Measurements from ENCODE around the gene UNC13B.

The UNC13B gene

DNA sequence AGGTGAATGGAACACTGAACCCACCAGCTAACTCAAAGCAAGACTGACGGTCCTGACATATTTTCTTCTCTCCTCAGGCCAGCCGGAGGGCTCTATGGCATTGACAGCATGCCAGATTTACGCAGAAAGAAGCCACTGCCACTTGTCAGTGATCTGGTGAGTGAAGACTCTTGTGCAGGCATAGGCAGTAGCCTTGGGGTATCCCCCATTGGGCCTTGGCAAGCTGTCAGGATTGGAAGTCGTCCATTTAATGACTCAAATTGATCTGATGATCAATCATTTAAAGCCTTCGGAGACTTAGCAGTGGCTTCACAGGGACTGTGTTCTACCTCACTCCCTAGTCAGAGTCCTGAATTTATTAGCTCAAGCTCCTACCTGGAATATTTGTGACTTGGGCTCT is 208.4 kb downstream of the UNC13B start:
- Histone ChIP-seq H3K4me3 (ENCODE audit: low read depth, low read length) (no peak overlapping the region), H3K4me1 (ENCODE audit: control insufficient read depth, insufficient read depth, low read length, unreplicated experiment) (peaks cover 20% of the 10 kb centered on the region), H3K27ac (ENCODE audit: low read depth, low read length) (no peak overlapping the region), H3K36me3 (ENCODE audit: insufficient read depth, low read length) (no peaks in the 10 kb centered on the region), H3K79me2 (ENCODE audit: control insufficient read depth, insufficient read depth, low read length, unreplicated experiment) (no peaks in the 10 kb centered on the region), H2AFZ (ENCODE audit: low read length, unreplicated experiment) (no peak overlapping the region), H3K27me3 (ENCODE audit: insufficient read depth, low read length) (no peaks in the 10 kb centered on the region)

DNA sequence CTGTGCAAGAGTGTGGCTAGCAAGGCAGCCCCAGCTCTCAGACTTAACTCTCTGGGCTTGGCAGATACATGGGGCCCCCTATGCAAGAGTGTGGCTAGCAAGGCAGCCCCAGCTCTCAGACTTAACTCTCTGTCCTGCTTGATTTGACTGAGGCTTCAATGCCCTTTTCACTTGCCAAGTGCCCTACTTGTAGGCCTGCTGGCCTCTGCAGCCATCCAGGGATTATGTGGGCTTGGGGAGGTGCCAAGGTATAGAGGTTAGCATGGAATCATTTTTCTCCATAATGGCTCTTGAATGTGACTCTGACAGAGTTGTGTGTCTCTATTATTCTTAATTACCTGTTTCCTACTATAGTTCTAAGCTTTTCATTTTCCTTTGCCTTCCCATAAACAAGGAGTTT is 212.6 kb downstream of the UNC13B start:
- Histone ChIP-seq H3K36me3 (ENCODE audit: insufficient read depth, low read length) (no peaks in the 10 kb centered on the region), H3K4me1 (ENCODE audit: control insufficient read depth, insufficient read depth, low read length, unreplicated experiment) (no peaks in the 10 kb centered on the region), H3K79me2 (ENCODE audit: control insufficient read depth, insufficient read depth, low read length, unreplicated experiment) (no peaks in the 10 kb centered on the region), H3K27me3 (ENCODE audit: insufficient read depth, low read length) (no peaks in the 10 kb centered on the region), H3K4me3 (ENCODE audit: low read depth, low read length) (no peak overlapping the region), H2AFZ (ENCODE audit: low read length, unreplicated experiment) (no peak overlapping the region), H3K27ac (ENCODE audit: low read depth, low read length) (no peak overlapping the region)

DNA sequence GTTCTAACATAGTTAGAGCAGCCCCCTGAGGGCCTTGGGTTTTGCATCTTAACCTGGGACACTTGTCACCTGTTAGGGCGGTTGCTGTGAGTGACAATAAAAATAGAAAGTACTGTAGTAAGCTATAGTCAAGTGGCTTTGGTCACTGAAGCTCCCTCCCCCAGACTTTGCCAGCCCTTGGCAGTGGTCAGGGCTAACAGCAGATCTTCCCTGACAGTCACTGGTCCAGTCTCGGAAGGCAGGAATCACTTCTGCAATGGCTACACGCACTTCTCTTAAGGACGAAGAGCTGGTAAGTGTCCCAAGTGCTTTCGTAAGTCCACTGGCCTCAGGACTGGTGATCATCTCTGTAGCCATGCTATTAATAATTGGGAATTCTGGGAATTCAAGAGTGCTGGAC is 213.1 kb downstream of the UNC13B start:
- no peaks in the 10 kb centered on the region for H3K27me3 ChIP-seq (ENCODE audit: insufficient read depth, low read length)
- no peak overlapping the region for H2AFZ ChIP-seq (ENCODE audit: low read length, unreplicated experiment)
- no peaks in the 10 kb centered on the region for H3K4me1 ChIP-seq (ENCODE audit: control insufficient read depth, insufficient read depth, low read length, unreplicated experiment)
- no peak overlapping the region for H3K27ac ChIP-seq (ENCODE audit: low read depth, low read length)
- no peak overlapping the region for H3K4me3 ChIP-seq (ENCODE audit: low read depth, low read length)
- no peaks in the 10 kb centered on the region for H3K36me3 ChIP-seq (ENCODE audit: insufficient read depth, low read length)
- no peaks in the 10 kb centered on the region for H3K79me2 ChIP-seq (ENCODE audit: control insufficient read depth, insufficient read depth, low read length, unreplicated experiment)

DNA sequence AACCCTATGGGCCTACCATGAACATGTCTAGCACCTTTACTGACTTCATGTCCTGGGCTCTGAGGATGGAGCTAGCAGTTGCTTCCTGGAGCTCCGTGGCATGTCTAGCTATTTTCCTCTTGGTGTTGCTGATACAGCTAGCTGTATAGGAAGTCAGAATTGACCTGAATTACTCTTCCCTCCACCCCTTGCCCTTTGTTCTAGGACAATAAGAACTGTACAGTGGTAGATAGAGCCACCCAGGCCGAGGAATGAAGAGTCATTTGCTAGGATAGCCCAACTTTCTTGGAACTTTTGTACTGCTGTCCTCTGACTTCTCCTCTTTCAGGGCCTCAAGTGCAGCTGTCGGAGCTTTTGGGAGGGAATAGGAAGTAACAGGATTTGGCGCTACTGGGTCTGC is 218.2 kb downstream of the UNC13B start:
- Histone ChIP-seq H2AFZ (ENCODE audit: low read length, unreplicated experiment) (no peak overlapping the region), H3K27ac (ENCODE audit: low read depth, low read length) (no peak overlapping the region), H3K4me3 (ENCODE audit: low read depth, low read length) (no peak overlapping the region)

DNA sequence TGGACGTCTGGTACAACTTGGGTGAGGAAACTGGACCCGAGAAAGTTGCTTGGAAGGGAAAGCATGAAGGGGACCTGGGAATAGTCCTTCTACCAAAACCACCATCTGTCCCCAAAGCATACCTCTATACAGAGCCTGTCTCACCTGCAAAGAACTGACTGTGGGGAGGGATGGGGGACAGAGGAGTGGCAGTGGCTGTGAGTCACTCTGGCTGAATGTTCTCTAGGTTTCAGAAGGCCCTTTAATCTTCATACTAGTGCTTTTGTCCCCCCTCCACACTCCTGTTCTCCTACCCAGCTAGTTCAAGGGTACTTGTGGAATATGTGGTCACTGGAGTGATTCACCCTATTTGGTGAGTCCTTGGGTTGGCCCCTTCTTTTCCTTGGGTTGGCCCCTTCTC is 218.8 kb downstream of the UNC13B start:
- Histone ChIP-seq H3K4me1 (ENCODE audit: control insufficient read depth, insufficient read depth, low read length, unreplicated experiment) (no peaks in the 10 kb centered on the region), H3K27me3 (ENCODE audit: insufficient read depth, low read length) (no peaks in the 10 kb centered on the region), H3K36me3 (ENCODE audit: insufficient read depth, low read length) (no peaks in the 10 kb centered on the region), H3K79me2 (ENCODE audit: control insufficient read depth, insufficient read depth, low read length, unreplicated experiment) (no peaks in the 10 kb centered on the region), H2AFZ (ENCODE audit: low read length, unreplicated experiment) (no peak overlapping the region), H3K27ac (ENCODE audit: low read depth, low read length) (no peak overlapping the region), H3K4me3 (ENCODE audit: low read depth, low read length) (no peak overlapping the region)

More for the DNA sequence above, 218.2 kb downstream of the UNC13B start:
- no peaks in the 10 kb centered on the region for H3K4me1 ChIP-seq (ENCODE audit: control insufficient read depth, insufficient read depth, low read length, unreplicated experiment)
- no peaks in the 10 kb centered on the region for H3K27me3 ChIP-seq (ENCODE audit: insufficient read depth, low read length)
- no peaks in the 10 kb centered on the region for H3K36me3 ChIP-seq (ENCODE audit: insufficient read depth, low read length)
- no peaks in the 10 kb centered on the region for H3K79me2 ChIP-seq (ENCODE audit: control insufficient read depth, insufficient read depth, low read length, unreplicated experiment)

DNA sequence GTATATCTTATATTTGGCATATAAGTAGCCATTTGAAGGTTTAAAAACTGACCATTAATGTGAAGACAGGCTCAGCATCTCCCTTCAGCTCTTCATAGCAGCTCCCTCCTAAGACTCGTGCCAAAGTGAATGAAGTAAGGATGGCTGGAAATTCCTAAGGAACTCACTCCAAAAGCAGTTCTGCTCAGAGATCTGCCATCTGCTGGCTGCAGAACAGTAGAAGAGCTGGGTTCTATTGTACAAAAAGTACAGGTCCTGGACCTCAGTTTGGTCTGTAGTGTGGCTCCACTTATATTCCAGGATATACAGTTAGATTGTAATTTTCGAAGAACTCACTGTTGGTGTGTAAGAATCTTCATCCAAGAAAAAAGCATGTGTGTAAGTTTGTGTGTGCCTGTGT is 223.2 kb downstream of the UNC13B start:
- no peaks in the 10 kb centered on the region for H3K79me2 ChIP-seq (ENCODE audit: control insufficient read depth, insufficient read depth, low read length, unreplicated experiment)
- H3K27me3 ChIP-seq (ENCODE audit: insufficient read depth, low read length) = no peaks in the 10 kb centered on the region
- H3K27ac ChIP-seq (ENCODE audit: low read depth, low read length) = no peak overlapping the region
- H3K4me1 ChIP-seq (ENCODE audit: control insufficient read depth, insufficient read depth, low read length, unreplicated experiment) = no peaks in the 10 kb centered on the region
- H3K36me3 ChIP-seq (ENCODE audit: insufficient read depth, low read length) = no peaks in the 10 kb centered on the region
- H3K4me3 ChIP-seq (ENCODE audit: low read depth, low read length) = no peak overlapping the region
- H2AFZ ChIP-seq (ENCODE audit: low read length, unreplicated experiment) = no peak overlapping the region

GRCh38 chr9:35395076-35395705 is 233.4 kb downstream of the UNC13B start:
- Histone ChIP-seq H2AFZ (ENCODE audit: low read length, unreplicated experiment) (no peak overlapping the region), H3K27me3 (ENCODE audit: insufficient read depth, low read length) (no peaks in the 10 kb centered on the region), H3K4me1 (ENCODE audit: control insufficient read depth, insufficient read depth, low read length, unreplicated experiment) (no peaks in the 10 kb centered on the region), H3K27ac (ENCODE audit: low read depth, low read length) (no peak overlapping the region), H3K79me2 (ENCODE audit: control insufficient read depth, insufficient read depth, low read length, unreplicated experiment) (no peaks in the 10 kb centered on the region), H3K4me3 (ENCODE audit: low read depth, low read length) (no peak overlapping the region), H3K36me3 (ENCODE audit: insufficient read depth, low read length) (no peaks in the 10 kb centered on the region; the same call in 1 of the 2 replicates)

- Histone ChIP-seq H3K27me3 (ENCODE audit: insufficient read depth, low read length) (no peaks in the 10 kb centered on the region), H3K79me2 (ENCODE audit: control insufficient read depth, insufficient read depth, low read length, unreplicated experiment) (no peaks in the 10 kb centered on the region), H2AFZ (ENCODE audit: low read length, unreplicated experiment) (no peak overlapping the region), H3K4me3 (ENCODE audit: low read depth, low read length) (no peak overlapping the region), H3K36me3 (ENCODE audit: insufficient read depth, low read length) (no peaks in the 10 kb centered on the region), H3K4me1 (ENCODE audit: control insufficient read depth, insufficient read depth, low read length, unreplicated experiment) (no peaks in the 10 kb centered on the region), H3K27ac (ENCODE audit: low read depth, low read length) (no peak overlapping the region)
Measured at GRCh38 chr9:35395706-35396101, 233.9 kb downstream of the UNC13B start.

DNA sequence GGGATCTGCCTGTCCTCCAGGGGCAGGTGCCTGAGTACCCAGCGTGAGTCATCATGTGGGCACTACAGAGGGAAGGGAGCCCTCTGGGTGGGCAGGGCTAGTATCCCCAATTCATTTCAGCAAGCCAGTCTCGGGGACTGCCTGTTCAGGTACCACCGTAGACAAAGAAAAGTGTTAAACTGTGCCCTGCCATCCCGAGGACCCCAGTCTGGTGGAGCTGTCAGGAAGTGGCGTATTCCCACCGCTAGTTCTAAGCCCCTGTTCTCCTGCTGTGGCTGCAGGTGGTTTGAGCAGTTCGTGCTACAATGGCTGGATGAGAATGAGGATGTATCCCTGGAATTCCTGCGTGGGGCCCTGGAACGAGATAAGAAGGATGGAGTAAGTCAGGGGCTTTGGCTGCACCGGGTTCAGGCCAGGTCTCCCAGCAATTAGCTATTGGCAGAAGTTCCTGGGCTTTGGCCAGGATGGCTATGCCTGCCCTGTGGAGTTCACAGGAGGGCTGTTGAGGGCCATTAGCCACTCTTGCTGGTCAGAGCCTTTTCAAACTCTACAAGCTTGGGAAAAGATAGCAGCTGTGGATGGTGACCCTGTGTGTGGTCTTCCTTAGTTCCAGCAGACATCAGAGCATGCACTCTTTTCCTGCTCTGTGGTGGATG is 234.9 kb downstream of the UNC13B start:
- Histone ChIP-seq H3K79me2 (ENCODE audit: control insufficient read depth, insufficient read depth, low read length, unreplicated experiment) (no peaks in the 10 kb centered on the region), H3K4me3 (ENCODE audit: low read depth, low read length) (no peak overlapping the region), H3K27ac (ENCODE audit: low read depth, low read length) (no peak overlapping the region), H3K27me3 (ENCODE audit: insufficient read depth, low read length) (no peaks in the 10 kb centered on the region), H3K36me3 (ENCODE audit: insufficient read depth, low read length) (no peaks in the 10 kb centered on the region), H3K4me1 (ENCODE audit: control insufficient read depth, insufficient read depth, low read length, unreplicated experiment) (no peaks in the 10 kb centered on the region), H2AFZ (ENCODE audit: low read length, unreplicated experiment) (no peak overlapping the region)

GRCh38 chr9:35397216-35397698 is 235.4 kb downstream of the UNC13B start:
- no peaks in the 10 kb centered on the region for H3K27me3 ChIP-seq (ENCODE audit: insufficient read depth, low read length)
- no peaks in the 10 kb centered on the region for H3K4me1 ChIP-seq (ENCODE audit: control insufficient read depth, insufficient read depth, low read length, unreplicated experiment)
- H3K27ac ChIP-seq (ENCODE audit: low read depth, low read length) = no peak overlapping the region
- no peak overlapping the region for H3K4me3 ChIP-seq (ENCODE audit: low read depth, low read length)
- no peaks in the 10 kb centered on the region for H3K79me2 ChIP-seq (ENCODE audit: control insufficient read depth, insufficient read depth, low read length, unreplicated experiment)
- H2AFZ ChIP-seq (ENCODE audit: low read length, unreplicated experiment) = no peak overlapping the region
- H3K36me3 ChIP-seq (ENCODE audit: insufficient read depth, low read length) = no peaks in the 10 kb centered on the region

- no peaks in the 10 kb centered on the region for H3K79me2 ChIP-seq (ENCODE audit: control insufficient read depth, insufficient read depth, low read length, unreplicated experiment)
- no peaks in the 10 kb centered on the region for H3K36me3 ChIP-seq (ENCODE audit: insufficient read depth, low read length)
- H2AFZ ChIP-seq (ENCODE audit: low read length, unreplicated experiment) = no peak overlapping the region
- no peaks in the 10 kb centered on the region for H3K27me3 ChIP-seq (ENCODE audit: insufficient read depth, low read length)
- H3K4me1 ChIP-seq (ENCODE audit: control insufficient read depth, insufficient read depth, low read length, unreplicated experiment) = no peaks in the 10 kb centered on the region
- H3K27ac ChIP-seq (ENCODE audit: low read depth, low read length) = no peak overlapping the region
- no peak overlapping the region for H3K4me3 ChIP-seq (ENCODE audit: low read depth, low read length)
Measured at GRCh38 chr9:35397923-35398322, 236.1 kb downstream of the UNC13B start.

All from ACC112 (cell line).